ENCODE data around the gene PTGES2. TPM values are rescaled to one million over a fixed set of nuclear protein-coding genes. Genes with fewer than 3 reads are reported as not detected.

Gene PTGES2
- polyA plus RNA-seq, 1 donor: 38.8 TPM

DNA sequence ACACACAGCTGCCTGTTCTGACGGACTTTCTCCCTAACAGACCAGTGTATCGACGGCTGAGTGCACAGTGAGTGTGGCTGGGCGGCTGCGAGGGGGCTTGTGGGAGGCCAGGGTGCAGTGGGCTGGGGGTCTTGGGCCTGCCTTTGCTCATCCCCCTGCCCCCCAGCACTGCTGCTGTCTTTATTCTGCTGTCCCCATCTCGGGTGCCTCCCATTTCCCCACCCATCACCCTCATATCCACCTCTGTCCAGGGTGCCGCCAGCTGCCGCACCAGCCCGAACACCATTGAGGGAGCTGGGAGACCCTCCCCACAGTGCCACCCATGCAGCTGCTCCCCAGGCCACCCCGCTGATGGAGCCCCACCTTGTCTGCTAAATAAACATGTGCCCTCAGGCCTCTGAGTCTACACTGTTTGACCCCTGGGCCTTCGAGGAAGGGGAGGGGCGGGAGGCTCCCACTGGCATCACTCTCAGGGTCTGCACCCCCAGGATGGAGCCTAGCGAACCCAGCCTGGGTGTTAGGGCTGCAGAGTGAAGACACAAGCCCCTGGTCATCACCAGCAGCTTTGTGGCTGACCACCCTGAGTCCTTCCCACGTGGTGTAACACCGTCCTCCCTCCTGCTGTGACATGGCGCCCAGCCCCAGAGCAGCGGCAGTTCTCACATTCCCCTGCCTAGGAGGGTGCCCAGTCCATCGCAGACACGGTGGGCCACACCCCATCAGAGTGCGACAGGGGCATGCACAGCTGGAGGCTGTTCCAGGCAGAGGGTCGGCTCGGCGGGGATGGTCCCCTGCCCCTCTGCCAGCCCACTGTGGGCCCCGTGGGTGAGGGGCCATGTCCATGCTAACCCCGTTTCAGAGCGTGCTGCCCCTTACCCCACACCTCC is 25.8 kb upstream of the PTGES2 start:
- no peak for DNase-seq

DNA sequence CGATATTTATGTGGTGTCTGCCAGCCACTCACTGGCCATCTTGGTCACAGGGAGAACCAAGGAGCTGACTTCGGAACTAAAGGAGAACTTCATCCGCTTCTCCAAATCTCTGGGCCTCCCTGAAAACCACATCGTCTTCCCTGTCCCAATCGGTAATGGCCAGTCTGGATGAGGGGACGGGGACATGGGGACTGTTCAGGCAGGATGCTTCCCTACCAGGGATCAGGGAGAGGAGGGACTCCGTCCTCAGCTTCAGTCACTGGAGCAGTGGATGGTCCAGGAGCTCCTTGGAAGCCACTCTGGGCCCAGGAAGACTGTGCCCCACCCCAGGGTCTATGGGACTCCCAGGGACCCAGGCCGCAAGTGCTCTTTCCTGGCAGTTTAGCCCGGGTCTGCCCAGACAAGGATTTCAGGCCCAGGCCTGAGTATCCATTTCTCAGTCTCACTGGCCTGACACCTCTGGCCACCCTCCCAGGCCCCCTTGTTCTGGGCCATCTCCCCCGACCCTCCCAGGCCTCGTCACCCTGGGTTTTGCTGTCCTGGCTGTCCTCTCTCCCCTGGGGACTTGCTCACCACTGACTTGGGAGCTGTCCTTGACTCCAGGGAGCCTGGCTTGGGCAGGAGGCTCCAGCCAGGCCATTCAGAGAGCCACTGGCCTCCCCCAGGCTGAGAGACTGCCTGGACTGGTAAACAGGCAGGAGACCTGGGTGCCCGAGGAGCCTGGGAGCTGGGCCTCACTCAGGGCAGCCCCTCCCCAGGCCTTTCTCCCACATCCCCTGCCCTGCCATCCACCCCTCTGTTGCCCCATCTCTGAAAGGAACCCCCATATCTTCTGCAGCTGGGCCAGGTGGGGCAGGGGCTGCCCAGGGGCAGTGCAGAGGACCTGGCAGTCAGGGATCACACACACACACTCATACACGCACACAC is 24.9 kb upstream of the PTGES2 start:
- no peak for DNase-seq

DNA sequence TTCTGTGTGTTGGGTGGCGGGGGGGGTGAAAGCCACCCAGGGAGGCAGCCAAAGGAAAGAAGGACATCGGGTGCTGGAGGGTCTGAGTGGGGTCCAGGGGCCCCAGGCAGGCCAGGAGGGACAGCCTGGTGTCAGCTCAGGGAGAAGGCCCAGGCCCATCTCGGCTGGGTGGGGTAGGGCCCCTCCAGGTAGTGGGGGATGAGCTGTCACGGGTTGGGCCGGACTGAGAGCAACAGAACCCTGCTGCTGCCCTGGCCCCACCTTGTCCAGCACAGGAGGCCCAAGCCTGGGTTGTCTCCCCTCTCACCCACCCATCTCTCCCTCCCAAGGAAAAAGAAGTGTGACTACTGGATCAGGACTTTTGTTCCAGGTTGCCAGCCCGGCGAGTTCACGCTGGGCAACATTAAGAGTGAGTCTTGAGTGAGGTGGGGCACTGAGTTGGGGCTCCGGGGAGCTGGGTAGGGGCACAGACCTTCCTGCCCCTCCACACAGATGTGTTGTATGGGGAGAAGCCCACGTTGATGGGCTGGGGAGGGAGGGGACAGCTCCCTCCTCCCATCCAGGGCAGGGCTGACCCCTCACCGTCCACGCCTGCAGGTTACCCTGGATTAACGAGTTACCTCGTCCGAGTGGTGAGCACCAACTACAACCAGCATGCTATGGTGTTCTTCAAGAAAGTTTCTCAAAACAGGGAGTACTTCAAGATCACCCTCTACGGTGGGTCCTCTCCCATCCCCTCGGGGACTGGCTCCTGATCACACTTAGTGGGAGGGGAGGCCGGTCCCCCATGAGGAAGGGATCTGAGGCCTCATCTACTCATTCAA is 24.0 kb upstream of the PTGES2 start:
- no peak for DNase-seq

DNA sequence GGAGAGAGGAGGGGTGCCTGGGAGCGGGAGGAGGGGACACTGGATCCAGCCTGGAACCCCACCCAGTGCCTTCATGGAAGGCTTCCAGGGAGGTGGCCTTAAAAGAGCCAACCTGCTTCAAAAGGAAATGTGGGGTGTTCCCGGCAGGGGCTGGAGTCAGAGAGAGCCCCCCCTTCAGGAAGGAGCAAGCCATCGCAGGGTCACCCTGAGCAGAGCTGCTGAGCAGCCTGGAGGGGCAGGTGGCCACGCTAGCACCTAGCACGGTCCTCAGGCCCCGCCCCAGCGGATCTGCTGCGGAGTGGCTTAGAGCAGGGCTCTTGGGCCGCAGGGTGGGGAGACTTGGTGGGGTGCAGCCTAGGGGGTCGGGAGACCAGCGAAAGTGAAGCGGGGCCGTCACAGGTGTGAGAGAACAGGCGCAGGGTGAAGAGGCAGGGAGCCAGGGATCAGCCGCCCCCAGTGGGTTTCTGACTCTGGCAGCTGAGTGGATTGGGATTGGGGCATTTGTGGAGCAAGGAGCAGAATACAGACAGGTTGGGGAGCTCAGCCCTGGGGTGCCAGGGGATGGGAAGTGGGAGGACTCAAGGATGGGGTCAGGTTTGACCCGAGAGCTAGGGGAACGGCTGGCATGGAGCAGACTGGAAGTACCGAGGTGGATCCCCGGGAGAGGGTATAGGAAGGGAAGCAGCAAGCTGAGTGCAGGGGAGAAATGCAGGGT is 23.2 kb upstream of the PTGES2 start:
- DNase-seq: no peak

DNA sequence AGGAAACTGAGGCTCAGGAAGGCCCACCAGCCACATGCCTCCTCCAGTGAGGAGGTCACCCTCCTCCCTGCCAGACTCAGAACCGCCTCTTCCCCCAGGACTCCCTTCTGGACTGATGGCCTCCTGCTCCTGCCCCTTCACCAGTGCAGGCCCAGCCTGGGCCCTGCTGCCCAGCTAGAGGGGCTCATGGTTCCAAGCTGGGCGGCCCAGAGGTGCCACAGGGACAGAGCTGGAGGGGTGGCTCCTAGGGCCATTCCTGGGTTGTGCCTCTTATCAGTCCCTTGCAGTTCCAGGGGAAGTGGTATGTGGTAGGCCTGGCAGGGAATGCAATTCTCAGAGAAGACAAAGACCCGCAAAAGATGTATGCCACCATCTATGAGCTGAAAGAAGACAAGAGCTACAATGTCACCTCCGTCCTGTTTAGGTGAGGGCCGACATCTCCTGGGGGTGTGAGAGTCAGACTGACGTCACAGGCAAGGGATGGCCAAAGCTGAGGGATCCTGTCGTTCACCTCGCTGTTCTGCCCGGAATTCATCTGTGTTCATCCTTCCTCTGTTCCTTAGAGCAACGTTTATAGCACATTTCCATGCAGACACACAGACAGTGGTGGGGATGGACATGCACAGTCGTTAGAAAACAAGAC is 22.5 kb upstream of the PTGES2 start:
- no peak for DNase-seq

DNA sequence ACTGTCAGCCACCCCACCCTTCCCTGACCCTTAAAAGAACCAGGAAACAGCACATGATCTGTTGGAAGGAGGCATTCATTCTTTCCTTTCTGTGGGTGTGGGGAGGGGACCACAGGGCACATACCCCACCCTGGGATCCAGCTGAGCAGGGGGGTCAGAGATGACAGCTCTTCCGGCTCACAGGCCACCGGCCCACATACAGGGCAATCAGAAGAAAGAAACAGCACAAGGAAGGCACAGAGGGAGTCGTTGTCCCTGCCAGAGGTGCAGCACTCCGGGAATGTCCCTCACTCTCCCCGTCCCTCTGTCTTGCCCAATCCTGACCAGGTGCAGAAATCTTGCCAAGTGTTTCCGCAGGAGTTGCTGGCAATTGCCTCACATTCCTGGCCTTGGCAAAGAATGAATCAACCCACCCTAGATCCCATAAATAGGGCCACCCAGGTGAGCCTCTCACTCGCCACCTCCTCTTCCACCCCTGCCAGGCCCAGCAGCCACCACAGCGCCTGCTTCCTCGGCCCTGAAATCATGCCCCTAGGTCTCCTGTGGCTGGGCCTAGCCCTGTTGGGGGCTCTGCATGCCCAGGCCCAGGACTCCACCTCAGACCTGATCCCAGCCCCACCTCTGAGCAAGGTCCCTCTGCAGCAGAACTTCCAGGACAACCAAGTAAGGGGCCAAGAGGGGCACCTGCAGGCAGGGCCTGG is 21.6 kb upstream of the PTGES2 start, which contains the start of gene LCN2:
TSS of gene LCN2 (plus strand) at position 453 of the 701 bp plus-strand sequence. CDS start at position 526, 73 bp downstream.
- no peak for DNase-seq

DNA sequence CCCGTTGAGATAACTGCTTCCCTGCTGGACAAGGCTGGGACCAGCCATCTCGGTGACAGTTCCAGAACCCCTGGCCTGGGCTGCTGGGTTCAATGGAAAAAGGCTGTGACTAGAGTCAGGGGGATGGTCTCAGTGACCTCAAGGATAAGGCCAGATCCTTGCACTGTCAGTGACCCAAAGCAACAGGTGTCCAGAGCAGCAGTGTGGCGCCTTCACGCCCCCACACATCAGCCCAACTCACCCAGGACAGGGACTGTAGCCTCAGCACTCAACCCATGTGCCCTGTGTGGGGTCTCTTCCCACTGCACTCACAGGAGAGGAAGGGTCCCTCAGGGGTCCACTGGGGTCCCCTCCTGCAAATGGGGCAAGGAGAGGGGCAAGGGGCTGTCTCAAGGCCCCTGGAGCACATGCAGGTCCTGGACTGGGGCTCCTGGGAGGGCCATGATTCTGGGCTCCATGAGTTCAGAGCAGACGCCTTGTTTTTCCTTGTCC is 21.0 kb upstream of the PTGES2 start:
- DNase-seq: no peak

DNA sequence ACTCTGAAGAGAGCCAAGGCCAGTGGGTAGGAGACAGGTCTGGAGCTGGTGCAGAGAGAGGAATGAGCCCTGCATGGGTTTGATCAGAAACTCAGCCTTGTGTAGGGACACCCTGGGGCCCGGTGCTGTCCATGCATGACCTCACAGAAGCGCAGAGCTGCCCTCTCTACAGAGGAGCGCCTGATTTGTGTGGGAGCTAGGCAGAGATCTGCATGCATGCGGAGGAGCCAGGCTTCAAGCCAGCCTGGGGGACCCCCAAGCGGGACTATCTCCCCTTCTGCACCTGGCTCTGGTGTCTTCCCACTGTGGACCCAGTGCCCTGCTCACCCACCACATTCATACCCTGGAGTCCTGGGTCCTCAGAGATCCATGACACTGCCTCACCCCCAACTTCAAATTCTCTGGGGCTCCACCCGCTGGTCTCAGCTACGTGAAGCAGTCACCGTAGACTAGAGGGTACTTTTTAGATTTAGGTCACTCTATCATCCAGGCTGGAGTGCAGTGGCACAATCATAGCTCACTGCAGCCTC is 19.1 kb upstream of the PTGES2 start:
- DNase-seq: no peak

DNA sequence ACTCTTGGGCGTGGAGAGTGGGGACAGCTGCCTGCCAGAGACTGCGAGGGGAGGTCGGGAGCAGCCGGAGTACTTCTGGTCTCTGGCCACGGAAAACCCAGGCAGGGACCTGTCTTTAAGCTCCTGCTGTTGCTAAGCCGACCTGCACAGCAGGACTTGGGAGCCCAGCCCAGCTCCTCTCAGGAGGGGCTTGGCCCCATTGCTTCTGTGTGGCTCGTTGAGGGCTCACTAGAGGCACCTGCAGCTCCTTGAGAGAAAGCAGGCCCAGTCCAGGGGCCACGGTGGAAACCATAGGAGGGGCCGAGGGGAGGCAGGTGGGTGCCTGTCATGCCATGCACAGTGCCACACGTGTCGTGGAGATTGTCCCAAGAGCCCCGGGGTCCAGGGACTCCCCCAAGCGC is 18.4 kb upstream of the PTGES2 start:
- DNase-seq: no peak

DNA sequence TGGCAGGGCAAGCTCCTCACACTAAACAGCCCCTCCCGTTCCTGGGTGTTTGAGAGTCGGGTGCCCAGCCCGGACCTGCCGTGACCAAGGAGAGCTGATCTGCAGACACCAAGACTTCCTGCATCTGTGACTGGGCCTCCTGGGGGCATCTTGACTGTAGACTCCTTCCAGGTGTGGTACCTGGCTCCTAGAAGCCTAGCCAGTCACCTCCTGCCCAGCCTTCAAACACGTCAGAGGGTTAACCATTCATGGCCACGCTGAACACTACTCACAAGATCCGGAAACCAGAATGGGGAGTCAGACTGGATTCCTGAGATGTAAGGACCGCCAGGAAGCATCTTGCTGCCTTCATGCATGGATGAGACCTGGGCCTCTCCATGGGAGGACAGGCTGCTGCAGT is 18.0 kb upstream of the PTGES2 start:
- no peak for DNase-seq

DNA sequence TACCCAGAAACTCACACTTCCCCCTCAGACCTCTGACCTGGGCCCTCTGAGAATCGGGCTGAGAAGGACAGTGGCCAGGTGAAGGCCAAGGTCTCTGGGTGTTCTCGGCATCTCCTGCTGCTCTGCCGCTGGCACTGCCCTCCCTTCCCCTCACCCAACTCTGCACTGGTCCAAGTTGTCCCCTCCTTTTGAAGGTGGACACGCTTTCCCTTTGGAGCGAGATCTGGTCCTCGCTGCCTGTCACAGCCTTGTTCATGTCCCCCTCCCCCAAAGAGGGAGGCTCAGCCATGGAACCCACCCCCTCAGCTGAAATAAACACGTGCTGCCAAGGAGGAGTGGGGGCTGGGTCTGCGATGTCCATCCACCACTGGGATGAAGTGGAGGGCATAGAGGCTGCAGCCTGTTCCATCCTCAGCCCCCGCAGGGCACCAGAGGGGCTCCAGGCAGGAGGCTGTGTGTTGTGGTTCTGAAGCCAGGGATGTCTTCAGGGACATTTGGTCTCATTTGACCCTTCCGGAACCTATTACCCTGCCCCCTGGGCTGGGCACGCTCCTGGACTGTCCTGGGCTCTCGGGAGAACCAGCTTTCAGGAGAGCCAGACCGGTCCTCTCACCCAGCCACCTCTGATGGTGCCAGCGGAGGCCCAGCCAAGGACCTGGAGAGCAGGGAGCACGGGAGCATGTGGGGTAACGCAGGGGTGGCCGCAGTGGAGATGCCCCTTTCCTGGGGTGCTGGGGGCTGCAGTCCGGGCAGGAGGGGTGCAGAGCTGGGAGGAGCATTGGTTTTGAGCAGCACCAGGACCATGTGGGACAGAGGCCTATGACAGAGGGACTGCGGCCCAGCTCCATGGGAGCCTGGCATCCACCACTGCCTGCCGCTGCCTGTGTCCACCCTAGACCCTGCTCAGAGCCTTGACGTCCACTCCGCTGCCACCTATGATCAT is 17.0 kb upstream of the PTGES2 start:
- DNase-seq: no peak

DNA sequence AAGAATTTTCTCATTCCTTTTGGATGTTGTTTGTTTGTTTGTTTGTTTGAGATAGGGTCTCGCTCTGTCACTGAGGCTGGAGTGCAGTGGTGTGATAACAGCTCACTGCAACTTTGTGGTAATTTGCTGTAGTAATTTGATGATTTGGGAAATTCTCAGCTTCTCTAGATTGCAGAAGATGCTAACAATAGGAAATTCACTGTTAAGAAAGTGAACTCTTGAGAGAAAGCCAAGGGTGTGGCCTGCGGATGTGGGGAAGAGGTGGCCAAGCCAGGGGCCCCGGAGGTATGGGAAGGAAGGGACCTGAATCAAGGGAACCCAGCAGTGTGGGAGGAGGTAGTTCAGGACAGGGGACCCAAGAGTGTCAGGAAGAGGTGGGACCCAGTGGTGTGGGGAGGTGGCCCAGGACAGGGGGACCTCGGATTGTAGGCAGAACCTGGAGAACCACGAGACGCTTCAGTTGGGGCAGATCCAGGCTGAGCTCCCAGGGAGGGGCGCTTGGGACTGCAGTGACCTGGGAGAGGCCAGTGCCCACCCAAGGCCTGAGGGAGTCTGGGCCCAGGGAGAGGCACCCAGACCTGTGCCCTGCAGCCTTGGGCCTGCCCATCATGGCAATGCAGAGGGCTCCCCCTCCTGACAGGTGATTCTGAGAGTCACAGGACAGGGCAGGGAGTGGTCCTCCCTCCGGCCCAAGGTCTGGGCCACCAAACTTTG is 16.2 kb upstream of the PTGES2 start:
- no peak for DNase-seq

DNA sequence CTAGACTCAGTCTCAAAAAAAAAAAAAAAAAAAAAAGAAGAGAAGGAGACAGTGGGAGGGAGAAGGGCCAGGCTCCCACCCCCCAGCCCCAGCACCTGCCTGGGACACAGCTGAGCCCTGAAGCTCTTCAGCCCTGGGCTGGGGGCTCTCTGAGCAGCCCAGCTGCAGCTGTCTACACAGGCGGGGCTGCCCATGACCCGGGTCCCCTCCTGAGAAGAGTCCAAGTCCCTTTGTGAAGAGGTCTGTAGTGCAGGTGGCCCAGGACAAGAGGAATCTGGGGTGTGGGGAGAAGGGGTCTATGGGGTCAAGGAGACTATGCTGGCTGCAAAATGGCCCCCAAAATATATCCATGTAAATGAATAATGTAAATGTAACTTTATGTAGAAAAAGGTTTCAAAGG is 15.1 kb upstream of the PTGES2 start:
- no peak for DNase-seq

DNA sequence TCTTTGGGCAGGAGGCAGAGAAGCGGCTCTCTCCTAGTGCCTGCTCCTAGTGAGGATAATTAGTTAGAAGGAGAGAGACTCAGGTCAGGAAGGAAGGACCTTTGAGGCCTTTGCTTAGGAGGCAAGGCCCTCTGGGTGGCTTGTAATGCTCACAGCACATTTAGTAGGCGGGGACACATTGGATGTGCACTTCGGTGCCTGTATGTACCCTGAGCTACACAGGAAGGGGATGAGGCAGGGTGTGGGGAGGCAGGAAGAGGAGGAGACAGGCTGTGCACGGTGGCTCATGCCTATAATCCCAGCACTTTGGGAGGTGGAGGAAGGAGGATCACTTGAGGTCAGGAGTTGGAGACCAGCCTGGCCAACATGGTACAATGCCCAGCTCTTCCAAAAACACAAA is 14.5 kb upstream of the PTGES2 start:
- no peak for DNase-seq

DNA sequence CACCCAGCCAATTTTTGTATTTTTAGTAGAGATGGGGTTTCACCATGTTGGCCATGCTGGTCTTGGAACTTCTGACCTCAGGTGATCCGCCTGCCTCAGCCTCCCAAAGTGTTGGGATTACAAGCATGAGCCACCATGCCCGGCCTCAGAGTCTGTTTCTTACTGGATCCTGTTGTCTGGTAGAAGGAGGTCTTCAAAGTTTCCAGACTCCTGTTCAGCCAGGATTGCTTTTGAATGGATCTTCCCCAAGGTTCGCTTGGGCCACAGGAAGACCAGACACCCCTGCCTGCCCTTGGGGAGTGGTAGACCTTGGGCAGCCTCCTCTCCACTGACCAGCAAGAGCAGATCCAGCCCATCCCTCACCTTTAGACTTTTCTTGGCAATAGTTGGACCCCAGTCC is 14.1 kb upstream of the PTGES2 start:
- DNase-seq: no peak

DNA sequence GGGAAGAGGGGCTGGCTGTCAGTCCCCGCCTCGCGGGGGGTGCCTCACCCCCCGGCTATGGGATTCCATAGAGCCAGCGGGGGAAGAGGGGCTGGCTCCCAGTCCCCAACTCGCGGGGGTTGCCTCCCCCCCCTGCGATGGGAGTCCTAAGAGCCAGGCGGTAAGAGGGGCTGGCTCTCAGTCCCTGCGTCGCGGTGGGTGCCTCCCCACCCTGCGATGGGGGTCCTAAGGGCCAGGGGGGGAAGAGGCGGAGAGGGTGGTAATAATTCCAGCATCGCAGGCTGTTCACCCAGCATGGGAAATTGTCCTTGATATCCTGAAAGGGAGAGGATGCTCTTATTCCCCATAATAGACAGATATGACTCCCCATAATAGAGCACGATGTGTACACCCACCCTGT is 12.1 kb upstream of the PTGES2 start:
- no peak for DNase-seq

DNA sequence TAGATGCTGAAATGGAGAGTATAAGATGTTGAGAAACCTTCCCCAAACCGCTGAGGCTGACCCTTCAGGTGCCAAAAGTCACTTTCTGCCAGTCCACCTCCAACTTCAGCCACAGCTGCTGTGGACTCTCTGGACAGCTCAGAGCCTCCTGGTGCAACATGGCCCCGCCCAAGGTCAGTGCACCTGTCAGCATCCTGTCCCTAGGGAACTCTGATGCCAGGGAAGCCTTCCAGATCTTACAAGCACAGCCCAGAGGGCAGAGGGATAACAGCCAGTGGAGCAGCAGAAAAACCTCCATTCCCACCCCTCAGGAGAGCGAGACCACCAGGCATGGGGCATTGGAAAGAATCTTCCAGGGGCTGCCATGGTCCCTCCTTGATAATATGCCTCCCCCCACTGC is 10.5 kb upstream of the PTGES2 start:
- no peak for DNase-seq
